NCI-H82 (cell line): ENCODE results near the gene CHID1.

Source experiments
- DNase-seq: peaks from one replicate; lab custom pipeline; 2025; lab: John Stamatoyannopoulos, UW

The CHID1 gene

GRCh38 chr11:888310-889212 lies 22.0 kb downstream of the CHID1 start:
- DNase-seq = peak; percentile 89

GRCh38 chr11:887589-887988 lies 23.0 kb downstream of the CHID1 start:
- no peak for DNase-seq

- no peak for DNase-seq
Observed at GRCh38 chr11:886568-886967, 24.0 kb downstream of the CHID1 start.

GRCh38 chr11:884578-885070 lies 26.0 kb downstream of the CHID1 start:
- no peak for DNase-seq

GRCh38 chr11:883527-883926 lies 27.1 kb downstream of the CHID1 start:
- no peak for DNase-seq

GRCh38 chr11:882596-882995 lies 28.0 kb downstream of the CHID1 start:
- DNase-seq = no peak

- no peak for DNase-seq
Observed at GRCh38 chr11:880447-880846, 30.2 kb downstream of the CHID1 start.

- peak; percentile 83 for DNase-seq
Observed at GRCh38 chr11:877565-877964, 33.0 kb downstream of the CHID1 start.

- DNase-seq = no peak
Observed at GRCh38 chr11:876545-876944, 34.1 kb downstream of the CHID1 start.

- DNase-seq = no peak
Observed at GRCh38 chr11:875769-876301, 34.8 kb downstream of the CHID1 start.

GRCh38 chr11:875203-875602 lies 35.4 kb downstream of the CHID1 start:
- DNase-seq = no peak

GRCh38 chr11:873706-874105 lies 36.9 kb downstream of the CHID1 start:
- DNase-seq = no peak

GRCh38 chr11:872799-873198 lies 37.8 kb downstream of the CHID1 start:
- DNase-seq = no peak

GRCh38 chr11:871472-871871 lies 39.1 kb downstream of the CHID1 start:
- no peak for DNase-seq

- DNase-seq = no peak
Observed at GRCh38 chr11:870418-870817, 40.2 kb downstream of the CHID1 start.

GRCh38 chr11:870127-870413 lies 40.5 kb downstream of the CHID1 start:
- DNase-seq = no peak

GRCh38 chr11:869399-870126 lies 41.0 kb downstream of the CHID1 start:
- no peak for DNase-seq

GRCh38 chr11:868802-869201 lies 41.8 kb downstream of the CHID1 start:
- DNase-seq = no peak

GRCh38 chr11:868394-868793 lies 42.2 kb downstream of the CHID1 start:
- DNase-seq = no peak

- DNase-seq = no peak
Observed at GRCh38 chr11:867856-868358, 42.7 kb downstream of the CHID1 start.

- DNase-seq = no peak
Observed at GRCh38 chr11:866481-866880, 44.1 kb downstream of the CHID1 start.

- DNase-seq = no peak
Observed at GRCh38 chr11:865462-866430, 44.9 kb downstream of the CHID1 start.
